Stimulated activated CD4-positive, alpha-beta T cell treated with anti-CD3 and anti-CD28 coated beads, Interleukin-12 subunit alpha, Interleukin-12 subunit beta, amount 100 ng/mL, for 4 hours (primary cell): Measurements from ENCODE around the gene CCDC187.

Experiments
- DNase-seq: peaks from one replicate; pipeline ENCODE4 v3.0.0-alpha.2; 2020

Gene CCDC187

GRCh38 chr9:136339173-136339957 is 35.5 kb upstream of the CCDC187 start:
- DNase-seq: no peak

DNA sequence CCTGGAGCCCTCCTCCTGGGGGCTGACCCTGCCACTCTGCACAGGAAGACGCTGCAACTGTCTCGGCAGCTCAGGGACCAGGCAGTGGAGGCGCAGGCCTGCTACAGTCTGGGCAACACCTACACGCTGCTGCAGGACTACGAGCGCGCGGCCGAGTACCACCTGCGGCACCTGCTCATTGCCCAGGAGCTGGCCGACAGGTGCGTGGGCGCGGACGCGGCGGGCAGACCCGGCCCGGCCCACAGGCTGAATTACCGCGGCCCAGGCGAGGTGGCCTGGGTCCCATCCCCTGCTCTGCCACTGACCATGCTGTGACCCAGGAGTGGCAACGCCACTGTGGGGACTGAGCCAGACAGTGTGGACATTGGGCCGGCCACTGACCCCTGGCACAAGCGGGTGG is 34.6 kb upstream of the CCDC187 start:
- no peak for DNase-seq

DNA sequence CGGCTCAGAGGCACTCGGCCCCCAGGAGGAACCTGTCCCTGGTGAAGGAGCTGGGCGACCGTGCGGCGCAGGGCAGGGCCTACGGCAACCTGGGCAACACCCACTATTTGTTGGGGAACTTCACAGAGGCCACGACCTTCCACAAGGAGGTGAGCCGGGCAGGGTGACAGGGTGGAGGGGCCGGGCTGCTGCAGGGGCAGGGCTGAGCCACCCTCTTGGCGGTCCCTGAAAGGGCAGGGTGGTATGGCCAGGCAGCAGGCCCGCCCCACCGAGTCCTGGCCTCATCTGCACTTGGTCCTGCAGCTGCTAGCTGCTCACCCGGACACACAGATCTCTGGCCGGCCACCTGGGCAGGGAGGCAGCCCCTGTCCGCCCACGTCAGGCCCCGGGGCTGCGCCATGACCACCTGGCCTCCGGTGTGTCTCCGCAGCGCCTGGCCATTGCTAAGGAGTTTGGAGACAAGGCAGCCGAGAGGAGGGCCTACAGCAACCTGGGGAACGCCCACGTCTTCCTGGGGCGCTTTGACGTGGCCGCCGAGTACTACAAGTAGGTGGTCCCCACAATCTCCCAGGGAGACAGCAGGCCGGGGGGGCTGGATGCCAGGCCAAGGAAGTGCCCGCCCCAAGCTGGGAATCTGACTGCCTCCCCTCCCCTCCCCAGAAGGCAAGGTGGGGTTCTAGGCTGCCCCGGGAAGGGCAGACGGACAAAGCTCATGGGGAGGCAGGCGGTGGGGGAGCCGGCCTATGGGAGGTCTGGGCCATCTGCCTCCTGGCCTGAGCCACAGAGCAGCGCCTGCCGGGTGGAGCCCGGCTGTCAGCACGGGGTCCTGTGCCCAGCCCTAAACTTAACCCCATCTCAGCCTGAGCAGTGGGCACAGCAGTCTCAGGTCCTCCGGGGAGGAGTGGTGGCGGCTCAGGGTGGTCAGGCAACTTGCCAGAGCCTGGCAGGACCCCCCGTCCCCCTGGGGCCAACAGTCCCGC is 33.8 kb upstream of the CCDC187 start:
- no peak for DNase-seq

DNA sequence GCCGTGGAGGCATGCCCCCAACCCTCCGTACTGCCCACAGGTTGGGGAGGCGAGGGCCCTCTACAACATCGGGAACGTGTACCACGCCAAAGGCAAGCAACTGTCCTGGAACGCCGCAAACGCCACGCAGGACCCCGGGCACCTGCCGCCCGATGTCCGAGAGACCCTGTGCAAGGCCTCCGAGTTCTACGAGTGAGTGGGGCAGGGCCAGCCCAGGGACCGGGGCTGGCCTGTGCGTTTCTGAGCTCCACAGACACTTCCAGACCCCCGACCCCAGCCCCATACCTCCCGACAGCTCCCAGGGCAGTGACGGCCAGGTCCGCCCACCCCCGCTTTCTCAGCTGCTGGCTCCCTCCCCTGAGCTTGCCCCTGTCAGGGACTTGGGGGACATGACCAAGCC is 33.0 kb upstream of the CCDC187 start:
- no peak for DNase-seq

GRCh38 chr9:136336156-136336870 is 32.4 kb upstream of the CCDC187 start:
- DNase-seq: no peak

DNA sequence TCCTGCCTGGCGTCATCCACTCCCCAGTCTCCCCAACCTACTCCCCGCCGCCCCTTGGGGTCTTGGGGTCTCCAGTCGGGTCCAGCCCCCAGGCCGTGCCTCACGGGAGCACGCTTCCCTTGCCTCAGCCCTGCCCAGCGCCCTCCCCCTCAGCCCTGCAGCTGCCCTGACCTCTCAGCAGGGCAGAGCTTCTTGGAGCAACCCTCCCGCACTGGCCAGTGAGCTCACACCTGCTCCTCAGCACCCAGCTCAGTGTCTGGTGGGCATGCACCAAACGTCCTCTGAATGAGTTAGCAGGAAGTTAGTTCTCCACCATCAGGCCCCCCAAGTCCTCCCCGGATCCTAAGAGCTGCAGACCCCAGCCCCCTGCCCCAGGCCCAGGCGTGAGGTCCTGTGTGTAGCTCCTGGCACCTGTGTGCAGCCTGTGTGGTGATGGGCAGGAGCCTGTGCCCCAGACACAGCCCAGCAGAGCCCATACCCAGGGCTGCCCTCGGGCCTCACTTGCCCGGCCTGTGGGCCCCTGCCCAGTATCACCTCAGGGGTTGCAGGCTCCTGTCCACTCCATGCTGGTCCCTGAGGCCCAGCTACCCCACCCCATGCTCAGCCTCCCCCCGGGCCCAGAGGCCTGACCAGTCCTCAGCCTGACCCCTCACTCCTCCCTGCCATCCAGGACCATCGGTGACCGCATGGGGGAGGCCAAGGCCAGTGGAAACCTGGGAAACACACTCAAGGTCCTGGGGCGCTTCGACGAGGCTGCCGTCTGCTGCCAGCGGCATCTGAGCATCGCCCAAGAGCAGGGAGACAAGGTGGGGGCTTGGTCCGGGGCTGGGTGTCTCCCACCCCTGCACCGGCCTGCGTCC is 31.6 kb upstream of the CCDC187 start:
- no peak for DNase-seq

- no peak for DNase-seq
Observed at GRCh38 chr9:136334541-136334940, 30.6 kb upstream of the CCDC187 start.

DNA sequence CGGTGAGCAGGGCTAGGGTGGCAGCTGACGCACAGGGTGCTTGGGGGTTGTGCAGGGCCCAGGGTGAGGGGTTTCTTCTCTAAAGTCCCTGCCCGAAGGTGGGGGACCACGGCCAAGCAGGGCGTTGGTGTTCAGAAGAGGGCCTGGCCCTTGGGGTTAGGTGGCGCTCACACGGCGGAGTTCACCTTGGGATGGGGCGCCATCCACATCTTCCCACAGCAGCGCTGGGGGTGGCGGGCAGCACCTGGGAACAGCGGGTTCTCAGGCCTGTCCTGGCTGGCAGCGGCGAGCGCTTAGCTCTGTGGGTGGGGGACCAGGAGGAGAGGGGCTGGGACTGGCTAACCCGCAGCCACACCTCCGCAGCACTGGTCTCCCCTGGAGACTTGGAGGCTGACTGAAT is 29.6 kb upstream of the CCDC187 start:
- no peak for DNase-seq

- no peak for DNase-seq
Observed at GRCh38 chr9:136333045-136333444, 29.2 kb upstream of the CCDC187 start.

DNA sequence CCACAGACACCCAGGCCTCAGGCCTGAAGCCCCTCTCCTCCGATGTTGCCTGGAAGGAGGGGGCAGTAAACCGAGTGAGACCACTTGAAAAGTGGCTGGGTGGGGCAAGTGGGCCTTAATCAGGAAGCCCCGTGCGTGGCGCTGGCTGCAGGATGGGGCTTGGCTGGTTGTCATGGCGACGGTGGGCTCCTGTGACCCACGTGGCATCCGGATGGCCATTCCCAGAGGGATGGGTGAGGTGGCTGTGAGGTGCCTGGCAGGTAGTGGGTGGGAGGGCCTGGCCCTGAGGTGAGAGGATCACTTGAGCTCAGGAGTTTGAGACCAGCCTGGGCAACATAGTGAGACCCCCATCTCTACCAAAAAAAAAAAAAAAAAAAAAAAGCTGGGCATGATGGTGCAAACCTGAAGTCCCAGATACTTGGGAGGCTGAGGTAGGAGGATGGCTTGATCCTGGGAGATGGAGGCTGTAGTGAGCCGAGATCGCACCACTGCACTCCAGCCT is 28.6 kb upstream of the CCDC187 start:
- DNase-seq: no peak

DNA sequence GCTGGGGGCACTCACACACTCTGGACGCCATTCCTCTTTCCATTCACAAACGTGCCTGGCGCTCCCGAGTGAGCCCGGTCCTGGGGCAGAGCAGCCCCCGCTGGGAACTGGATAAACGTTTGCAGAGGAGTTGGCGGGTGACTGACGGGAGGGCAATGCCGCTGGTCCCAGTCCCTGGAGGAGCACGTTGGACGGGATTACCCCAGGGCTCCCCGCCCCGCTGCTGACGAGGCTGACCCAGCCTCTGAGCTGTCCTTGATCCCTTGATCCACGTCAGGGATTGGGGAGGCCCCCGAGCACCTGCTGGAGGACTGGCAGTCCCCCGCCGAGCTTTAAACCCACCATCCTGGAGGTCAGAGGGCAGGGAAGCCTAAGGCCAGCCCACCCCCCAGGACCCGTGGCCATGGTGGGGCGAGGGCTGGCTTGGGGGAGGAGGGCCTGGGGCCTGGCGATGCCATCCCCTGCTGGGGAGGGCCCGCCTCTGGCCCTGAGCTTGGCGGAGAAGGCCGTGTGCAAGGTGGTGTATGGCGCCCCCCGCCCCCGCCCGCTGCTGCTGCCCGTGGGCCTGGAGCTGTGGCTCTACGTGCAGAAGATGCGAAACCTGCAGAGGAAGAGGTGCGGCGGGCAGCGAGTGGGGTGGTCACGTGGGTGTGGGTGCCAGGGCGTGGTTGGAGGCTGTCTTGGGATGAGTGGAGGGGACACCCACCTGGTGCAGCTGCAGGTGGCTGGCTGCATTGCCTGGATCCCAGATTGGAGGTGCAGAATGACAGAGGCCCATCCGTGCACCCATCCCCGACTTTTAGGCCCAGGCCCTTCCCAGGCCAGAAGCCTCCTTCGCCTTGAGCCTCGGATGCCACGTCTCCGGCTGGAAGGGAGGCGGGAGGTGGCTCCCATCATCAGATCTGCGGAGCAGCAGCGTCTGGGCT is 27.9 kb upstream of the CCDC187 start:
- DNase-seq: no peak

DNA sequence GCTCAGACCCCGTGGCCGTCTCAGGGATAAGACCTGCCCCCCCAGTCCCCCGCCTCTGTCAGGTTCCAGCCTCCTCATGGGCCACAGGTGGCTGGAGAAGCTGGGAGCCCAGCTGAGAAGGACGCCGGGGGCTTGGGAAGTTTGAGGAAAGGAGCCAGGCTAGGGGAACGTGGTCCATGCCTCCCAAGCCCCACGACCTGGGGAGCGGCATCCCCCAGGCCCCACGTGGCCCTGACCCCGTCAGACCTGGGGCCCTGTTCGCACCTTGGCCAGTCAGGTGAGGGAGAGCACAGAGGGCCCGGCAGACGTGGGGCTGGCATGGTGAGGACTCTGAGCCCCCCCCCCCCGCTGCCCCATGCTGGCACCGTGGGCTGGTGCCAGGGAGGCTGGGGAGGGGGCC is 27.1 kb upstream of the CCDC187 start:
- no peak for DNase-seq

DNA sequence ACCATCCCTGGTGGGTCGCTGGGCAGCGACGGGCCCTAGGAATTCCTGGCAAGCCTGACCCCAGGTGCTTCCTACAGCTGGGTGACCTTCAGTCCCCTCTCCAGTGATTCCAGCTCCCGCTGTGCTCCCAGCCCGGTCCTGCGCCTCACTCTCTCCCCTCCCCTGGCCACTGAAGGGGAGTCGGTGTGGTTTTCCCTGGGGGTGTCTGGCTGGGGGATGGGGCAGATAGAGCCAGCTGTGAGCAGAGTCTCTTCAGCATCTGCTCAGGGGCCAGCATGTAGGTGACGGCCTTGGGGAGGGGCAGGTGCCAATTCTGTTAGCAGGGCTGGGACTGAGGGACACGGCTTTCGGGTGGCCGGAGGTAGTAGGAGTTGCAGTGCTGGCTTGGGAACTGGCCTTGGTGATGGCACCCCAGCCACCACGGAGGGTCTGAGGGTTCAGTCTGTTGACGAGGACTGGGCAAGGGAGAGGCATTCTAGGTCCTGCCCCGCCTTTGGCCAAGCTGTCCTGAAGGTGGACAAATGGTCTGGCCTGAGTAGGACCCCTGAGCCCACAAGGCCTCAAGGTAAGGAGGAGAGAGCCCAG is 26.6 kb upstream of the CCDC187 start:
- DNase-seq: no peak

- DNase-seq: no peak
Observed at GRCh38 chr9:136329636-136330405, 25.9 kb upstream of the CCDC187 start.

DNA sequence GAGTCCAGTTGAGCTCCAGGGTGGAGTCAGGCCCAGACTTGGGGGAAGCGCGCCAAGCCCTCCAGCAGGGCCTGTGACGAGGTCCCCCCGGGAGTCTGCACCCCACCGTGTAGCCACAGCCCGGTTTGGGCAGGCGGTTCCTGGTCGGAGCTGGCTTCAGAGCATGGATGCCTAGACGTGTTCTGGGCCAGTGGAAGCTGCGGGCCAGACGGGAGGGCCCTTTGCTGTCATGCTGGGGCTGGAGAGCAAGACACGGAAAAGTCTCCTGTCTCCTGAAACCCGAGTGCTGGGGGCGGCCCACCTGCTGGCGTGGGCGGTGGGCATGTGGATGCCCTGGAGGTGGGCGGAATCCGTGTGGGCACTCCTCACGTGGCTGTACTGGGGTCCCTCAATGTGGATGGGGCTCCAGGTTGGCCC is 25.3 kb upstream of the CCDC187 start:
- no peak for DNase-seq

- DNase-seq: no peak
Observed at GRCh38 chr9:136328622-136329041, 24.7 kb upstream of the CCDC187 start.

GRCh38 chr9:136328011-136328621 is 24.2 kb upstream of the CCDC187 start:
- DNase-seq: no peak

DNA sequence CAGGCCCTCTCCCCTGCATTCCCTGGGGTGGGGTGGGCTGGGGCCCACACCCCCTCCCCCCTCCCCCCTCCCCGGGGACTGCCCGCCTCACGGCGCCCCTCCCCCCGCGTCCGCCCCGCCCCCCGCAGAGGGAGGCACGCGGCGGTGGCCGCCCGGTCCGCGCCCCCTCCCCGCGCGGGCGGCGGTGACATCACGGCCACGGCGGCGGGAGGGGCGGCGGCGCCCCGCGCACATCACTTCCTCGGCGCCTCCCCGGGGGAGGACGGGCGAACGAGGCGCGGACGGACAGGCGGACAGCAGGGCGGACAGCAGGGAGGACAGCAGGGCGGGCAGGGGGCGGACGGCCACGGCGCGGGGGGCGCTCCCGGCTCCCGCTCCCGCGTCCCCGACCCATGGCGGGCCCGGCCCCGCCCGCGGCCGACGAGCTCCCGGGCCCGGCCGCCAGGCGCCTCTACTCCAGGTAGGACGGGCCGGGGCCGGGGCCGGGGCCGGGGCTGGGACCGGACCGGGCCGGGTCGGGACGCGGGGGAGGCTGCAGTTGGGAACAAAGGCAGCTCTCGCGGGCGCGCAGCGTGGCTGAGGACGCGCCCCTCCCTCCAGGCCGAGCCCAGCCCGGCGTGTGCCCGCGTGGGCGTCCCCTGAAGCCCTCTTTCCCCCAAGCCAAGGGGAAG is 23.5 kb upstream of the CCDC187 start, which contains the start of gene GPSM1:
TSS of gene GPSM1 (plus strand) at position 236 of the 671 bp plus-strand sequence. CDS start at position 393, 157 bp downstream.
- DNase-seq: peak; percentile 54
